MCF 10A (cell line): ENCODE measurements around the gene TWNK. TPM values are rescaled to one million over a fixed set of nuclear protein-coding genes. Genes with fewer than 3 reads are reported as not detected.
"Not testable (repeated sequence)": the region's sequence is repeated elsewhere in the genome, so short reads cannot be mapped to it uniquely, and the experiment has no call there.

Source experiments
- BruUV-seq: library from RNA; stranded (reverse); fragments of 400-500 nt; replicated peaks from 2 replicates; lab custom pipeline; 2021; lab: Mats Ljungman, UMichigan
- CTCF ChIA-PET: fragments of 300-600 bp; sonication (Branson Sonifier 250); formaldehyde crosslinking; extraction: SDS; loops from one replicate; lab custom pipeline; 2021; ENCODE audit warnings: antibody characterized with exemption, inconsistent platforms; lab: Yijun Ruan, JAX
- POLR2A ChIA-PET: fragments of 300-600, 350-650 bp; sonication (Branson Sonifier 250); formaldehyde crosslinking; extraction: SDS; loops from one replicate; lab custom pipeline; 2020; ENCODE audit warnings: antibody characterized with exemption, inconsistent platforms; lab: Yijun Ruan, JAX
- DNase-seq: peaks from one replicate; pipeline ENCODE4 v3.0.0-alpha.2; 2018; ENCODE audit not compliant: unreplicated experiment
- H3K27ac Mint-ChIP-seq: one replicate; pipeline ENCODE4 v1.8.0; 2022; ENCODE audit warnings: mild to moderate bottlenecking, low read depth, mixed read lengths; ENCODE audit not compliant: unreplicated experiment
- H3K27me3 Mint-ChIP-seq: one replicate; pipeline ENCODE4 v1.8.0; 2022; ENCODE audit warnings: mixed read lengths; ENCODE audit not compliant: insufficient read depth, unreplicated experiment
- H3K36me3 Mint-ChIP-seq: one replicate; pipeline ENCODE4 v1.8.0; 2022; ENCODE audit warnings: mild to moderate bottlenecking, moderate library complexity, mixed read lengths; ENCODE audit not compliant: insufficient read depth, unreplicated experiment
- H3K4me1 Mint-ChIP-seq: one replicate; pipeline ENCODE4 v1.8.0; 2022; ENCODE audit warnings: mixed read lengths; ENCODE audit not compliant: insufficient read depth, unreplicated experiment
- H3K4me3 Mint-ChIP-seq: one replicate; pipeline ENCODE4 v1.8.0; 2022; ENCODE audit warnings: mild to moderate bottlenecking, moderate library complexity, mixed read lengths; ENCODE audit not compliant: unreplicated experiment
- H3K9me3 Mint-ChIP-seq: one replicate; pipeline ENCODE4 v1.8.0; 2022; ENCODE audit warnings: mixed read lengths; ENCODE audit not compliant: unreplicated experiment
- CTCF ChIP-seq: fragments of 200-600 bp; IDR thresholded peaks from one replicate; pipeline ENCODE4 v1.8.0; 2022; ENCODE audit warnings: antibody characterized with exemption, mild to moderate bottlenecking; ENCODE audit not compliant: unreplicated experiment
- intact Hi-C: fragments of 100-400 bp; cut with micrococcal nuclease; formaldehyde crosslinking; loops from 2 replicates; pipeline ENCODE4 v1.14.1; 2022
- total RNA-seq: library from RNA; stranded (reverse); gene quantifications from 2 replicates; pipeline ENCODE4 v1.2.3, GENCODE V29; 2022

TWNK gene
- total RNA-seq, 1 experiment from 2014 or later, result 27.9 TPM

- DNase-seq, result peak; percentile 78
- no TSS peak for BruUV-seq
- H3K27me3 Mint-ChIP-seq, result no peaks in the 10 kb centered on the region
- TF ChIP-seq CTCF, result no peak
- peak overlapping the region; percentile 93 for H3K4me3 Mint-ChIP-seq
- no peaks in the 10 kb centered on the region for H3K9me3 Mint-ChIP-seq
- intact Hi-C loops, result loop anchor here (5.0 kb wide), 1 partner anchor 35 kb away; no protein-coding TSS in a partner anchor
- H3K36me3 Mint-ChIP-seq, result peaks cover 16% of the 10 kb centered on the region
- peaks cover 31% of the 10 kb centered on the region for H3K4me1 Mint-ChIP-seq
- ChIA-PET CTCF (interaction anchor here (1.0 to 4.0 kb wide), 8 partner anchors 9 to 35 kb away, joined by 3 to 32 read pairs (median 8); no protein-coding TSS in a partner anchor), POLR2A (interaction anchor here (0.6 to 4.4 kb wide), 14 partner anchors 10 to 1213 kb away, joined by 3 to 82 read pairs (median 6); partner anchors contain the start of genes KAZALD1, LZTS2, MRPL43 and TWNK)
- H3K27ac Mint-ChIP-seq, result peak overlapping the region; percentile 94
Measured at GRCh38 chr10:101032637-101033224, 45.4 kb downstream of the TWNK start.

DNA sequence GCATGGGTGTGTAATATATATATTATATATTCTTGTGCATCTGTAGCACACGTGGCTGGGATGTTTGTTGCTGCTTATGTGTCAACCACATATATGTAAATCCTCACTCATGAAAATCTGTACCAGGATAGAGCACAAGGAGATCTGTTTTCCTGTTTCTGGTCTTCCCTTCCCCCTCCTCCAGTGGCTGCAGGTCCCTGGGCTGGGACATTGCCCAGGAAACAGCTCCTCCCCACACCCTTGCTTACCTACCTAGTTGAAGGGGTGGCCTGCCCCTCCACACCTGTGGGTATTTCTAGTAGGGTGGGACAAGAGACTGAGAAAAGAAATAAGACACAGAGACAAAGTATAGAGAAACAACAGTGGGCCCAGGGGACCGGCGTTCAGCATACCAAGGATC, 45.9 kb downstream of the TWNK start:
- peaks cover 22% of the 10 kb centered on the region for H3K36me3 Mint-ChIP-seq
- intact Hi-C loops, result loop anchor here (5.0 kb wide), 1 partner anchor 34 kb away; no protein-coding TSS in a partner anchor
- ChIA-PET POLR2A (interaction anchor here (0.6 to 4.4 kb wide), 7 partner anchors 9 to 46 kb away, joined by 3 to 82 read pairs (median 5); partner anchors contain the start of genes MRPL43 and TWNK), CTCF (interaction anchor here (1.0 to 13.2 kb wide), 5 partner anchors 8 to 33 kb away, joined by 3 to 234 read pairs (median 14); partner anchors contain the start of gene KAZALD1)
- no peak for DNase-seq
- H3K27ac Mint-ChIP-seq, result peak overlapping the region; percentile 94
- no TSS peak for BruUV-seq
- no peaks in the 10 kb centered on the region for H3K9me3 Mint-ChIP-seq
- no peak for TF ChIP-seq CTCF
- peak overlapping the region; percentile 93 for H3K4me3 Mint-ChIP-seq
- peaks cover 30% of the 10 kb centered on the region for H3K4me1 Mint-ChIP-seq
- H3K27me3 Mint-ChIP-seq, result no peaks in the 10 kb centered on the region

DNA sequence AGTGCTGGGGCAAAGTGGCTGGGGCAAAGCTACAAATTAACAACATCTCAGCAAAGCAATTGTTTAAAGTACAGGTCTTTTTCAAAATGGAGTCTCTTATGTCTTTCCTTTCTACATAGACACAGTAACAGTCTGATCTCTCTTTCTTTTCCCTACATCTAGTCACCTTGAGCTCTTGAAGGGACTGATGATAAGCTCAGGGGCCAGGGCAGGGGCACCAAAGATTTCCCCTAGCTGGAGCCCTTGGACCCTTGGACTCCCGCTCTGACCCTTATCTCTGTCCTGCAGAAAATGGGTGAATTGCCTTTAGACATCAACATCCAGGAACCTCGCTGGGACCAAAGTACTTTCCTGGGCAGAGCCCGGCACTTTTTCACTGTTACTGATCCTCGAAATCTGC, 47.1 kb downstream of the TWNK start:
- Mint-ChIP-seq H3K4me1 (peaks cover 19% of the 10 kb centered on the region), H3K36me3 (peaks cover 28% of the 10 kb centered on the region)
- intact Hi-C loops, result loop anchor here (5.0 kb wide), 1 partner anchor 33 kb away; no protein-coding TSS in a partner anchor
- ChIA-PET POLR2A (interaction anchor here (0.7 to 4.4 kb wide), 3 partner anchors 8 to 858 kb away, joined by 3 to 82 read pairs (median 3); no protein-coding TSS in a partner anchor), CTCF (interaction anchor here (0.6 to 13.2 kb wide), 4 partner anchors 8 to 33 kb away, joined by 3 to 234 read pairs (median 4); partner anchors contain the start of gene KAZALD1)
- not testable (repeated sequence) for H3K4me3 Mint-ChIP-seq, H3K27ac Mint-ChIP-seq, H3K9me3 Mint-ChIP-seq, DNase-seq, BruUV-seq, H3K27me3 Mint-ChIP-seq

DNA sequence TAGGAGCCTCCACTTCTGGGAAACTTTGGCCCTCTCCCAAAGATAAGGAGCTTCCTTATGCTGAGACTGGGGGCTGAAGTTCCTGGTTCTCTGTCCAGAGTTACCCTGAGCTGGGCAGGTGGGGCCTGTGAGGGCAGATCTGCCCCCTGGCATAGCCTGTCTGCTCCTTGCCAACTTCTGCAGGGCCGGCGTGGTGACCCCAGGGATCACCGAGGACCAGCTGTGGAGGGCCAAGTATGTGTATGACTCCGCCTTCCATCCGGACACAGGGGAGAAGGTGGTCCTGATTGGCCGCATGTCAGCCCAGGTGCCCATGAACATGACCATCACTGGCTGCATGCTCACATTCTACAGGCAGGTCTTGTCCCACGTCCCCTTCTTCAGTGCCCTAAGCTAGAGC, 48.0 kb downstream of the TWNK start:
- H3K36me3 Mint-ChIP-seq, result peaks cover 28% of the 10 kb centered on the region
- H3K4me3 Mint-ChIP-seq, result no peak overlapping the region
- TF ChIP-seq CTCF, result no peak
- no peaks in the 10 kb centered on the region for H3K9me3 Mint-ChIP-seq
- intact Hi-C loops, result no loop called here
- H3K27me3 Mint-ChIP-seq, result no peaks in the 10 kb centered on the region
- ChIA-PET CTCF (interaction anchor here (0.6 to 13.2 kb wide), 4 partner anchors 7 to 42 kb away, joined by 3 to 234 read pairs (median 4); partner anchors contain the start of gene KAZALD1), POLR2A (interaction anchor here (0.6 to 0.8 kb wide), 2 partner anchors 858 to 1093 kb away, joined by 3 read pairs; no protein-coding TSS in a partner anchor)
- no peak overlapping the region for H3K27ac Mint-ChIP-seq
- no TSS peak for BruUV-seq
- H3K4me1 Mint-ChIP-seq, result peaks cover 19% of the 10 kb centered on the region
- DNase-seq, result no peak
